Gastrocnemius medialis (tissue), 4 donors: ENCODE data around the gene TNFRSF12A.

Source experiments
- POLR2A ChIP-seq, 2 donors: fragments of 450-650 bp; IDR thresholded peaks; one replicate each; pipeline ENCODE4 v1.6.1; 2017; ENCODE audit warnings: antibody characterized with exemption in 2 of 2, mild to moderate bottlenecking in 2 of 2, moderate library complexity in 2 of 2
- TF ChIP-seq, protein P1 (sequence below), 5 experiments: fragments of 450-650 bp in 3 of 5; fragments of 200-600 bp in 2 of 5; sonication (generic) in 2 of 5; IDR thresholded peaks in 4 of 5; conservative IDR thresholded peaks in 1 of 5; 1 replicate in 4 of 5; 2 replicates in 1 of 5; pipeline ENCODE4 v1.5.1; 2016 to 2019; ENCODE audit warnings: antibody characterized with exemption in 5 of 5, mild to moderate bottlenecking in 3 of 5, moderate library complexity in 3 of 5

DNA sequence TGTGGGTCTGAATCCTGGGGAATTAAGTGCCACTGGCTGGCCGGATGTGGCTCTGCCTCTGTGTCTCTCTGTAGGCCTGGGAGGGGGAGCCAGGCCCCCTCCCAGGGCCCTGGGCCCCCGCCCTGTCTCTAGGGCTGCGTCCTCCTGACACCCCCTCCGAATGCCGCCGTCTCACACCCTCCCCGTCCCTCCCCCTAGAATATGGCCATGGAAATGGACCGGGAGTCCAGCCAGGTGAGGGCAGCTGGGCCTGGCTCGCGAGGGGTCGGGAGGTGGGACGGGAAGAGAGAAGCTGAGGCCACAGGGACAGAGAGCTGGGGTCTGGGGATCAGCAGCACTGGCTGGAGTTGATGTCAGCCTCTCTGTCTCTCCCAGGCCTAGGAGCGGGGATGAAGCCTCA lies 23.9 kb upstream of the TNFRSF12A start:
- TF ChIP-seq, protein P1, sequence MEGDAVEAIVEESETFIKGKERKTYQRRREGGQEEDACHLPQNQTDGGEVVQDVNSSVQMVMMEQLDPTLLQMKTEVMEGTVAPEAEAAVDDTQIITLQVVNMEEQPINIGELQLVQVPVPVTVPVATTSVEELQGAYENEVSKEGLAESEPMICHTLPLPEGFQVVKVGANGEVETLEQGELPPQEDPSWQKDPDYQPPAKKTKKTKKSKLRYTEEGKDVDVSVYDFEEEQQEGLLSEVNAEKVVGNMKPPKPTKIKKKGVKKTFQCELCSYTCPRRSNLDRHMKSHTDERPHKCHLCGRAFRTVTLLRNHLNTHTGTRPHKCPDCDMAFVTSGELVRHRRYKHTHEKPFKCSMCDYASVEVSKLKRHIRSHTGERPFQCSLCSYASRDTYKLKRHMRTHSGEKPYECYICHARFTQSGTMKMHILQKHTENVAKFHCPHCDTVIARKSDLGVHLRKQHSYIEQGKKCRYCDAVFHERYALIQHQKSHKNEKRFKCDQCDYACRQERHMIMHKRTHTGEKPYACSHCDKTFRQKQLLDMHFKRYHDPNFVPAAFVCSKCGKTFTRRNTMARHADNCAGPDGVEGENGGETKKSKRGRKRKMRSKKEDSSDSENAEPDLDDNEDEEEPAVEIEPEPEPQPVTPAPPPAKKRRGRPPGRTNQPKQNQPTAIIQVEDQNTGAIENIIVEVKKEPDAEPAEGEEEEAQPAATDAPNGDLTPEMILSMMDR (IDR thresholded peaks at IDR 0.05 in 4 of 5, conservative IDR thresholded peaks at IDR 0.05 in 1 of 5): no peak
- TF ChIP-seq POLR2A (IDR thresholded peaks at IDR 0.05): no peak
